HepG2 (cell line): ENCODE results near the gene NCKIPSD. TPM values are rescaled to one million over a fixed set of nuclear protein-coding genes. Genes with fewer than 3 reads are reported as not detected.
A peak's percentile ranks its signal among the peaks of the same experiment; 100 is the strongest.

ENCODE experiments used
- ATAD3A ChIP-seq: sonication (generic); formaldehyde crosslinking; IDR thresholded peaks from 2 replicates; pipeline ENCODE4 v1.4.0; 2020; ENCODE audit warnings: missing genetic modification reagents
- ETV5 ChIP-seq: IDR thresholded peaks from 2 replicates; pipeline ENCODE4 v1.6.1; 2018; ENCODE audit warnings: missing biosample characterization, missing genetic modification reagents, inconsistent platforms, borderline replicate concordance
- KAT7 ChIP-seq: IDR thresholded peaks from 2 replicates; pipeline ENCODE4 v1.6.1; 2018; ENCODE audit warnings: borderline replicate concordance, missing compliant biosample characterization
- NPAS2 ChIP-seq: sonication (generic); formaldehyde crosslinking; IDR thresholded peaks from 2 replicates; pipeline ENCODE4 v1.8.0; 2022; ENCODE audit warnings: mild to moderate bottlenecking, missing genetic modification reagents, borderline replicate concordance
- RAD21 ChIP-seq: fragments of 450-650 bp; formaldehyde crosslinking; IDR thresholded peaks from 2 replicates; pipeline ENCODE4 v1.5.0; 2020; ENCODE audit warnings: mild to moderate bottlenecking
- RNF2 ChIP-seq: fragments of 450-650 bp; conservative IDR thresholded peaks from 2 replicates; pipeline ENCODE4 v1.6.1; 2016; ENCODE audit warnings: low read depth
- SAFB2 ChIP-seq: sonication (generic); formaldehyde crosslinking; IDR thresholded peaks from 2 replicates; pipeline ENCODE4 v1.5.1; 2020; ENCODE audit warnings: missing genetic modification reagents, low read depth, mild to moderate bottlenecking, borderline replicate concordance
- SKI ChIP-seq: fragments of 450-650 bp; IDR thresholded peaks from one replicate; pipeline ENCODE4 v1.6.1; 2018; ENCODE audit warnings: mild to moderate bottlenecking; ENCODE audit not compliant: partially characterized antibody
- SMAD3 ChIP-seq: sonication (generic); formaldehyde crosslinking; IDR thresholded peaks from 2 replicates; pipeline ENCODE4 v1.4.0; 2020; ENCODE audit warnings: missing genetic modification reagents
- YY1 ChIP-seq: IDR thresholded peaks from 2 replicates; pipeline ENCODE4 v1.6.1; 2011; ENCODE audit warnings: low read length, low read depth, moderate library complexity, mild to moderate bottlenecking; ENCODE audit not compliant: insufficient read depth, insufficient replicate concordance
- ZNF484 ChIP-seq: sonication (generic); formaldehyde crosslinking; IDR thresholded peaks from 2 replicates; pipeline ENCODE4 v1.5.1; 2020; ENCODE audit warnings: mild to moderate bottlenecking, low read depth, missing genetic modification reagents, borderline replicate concordance
- ZNF776 ChIP-seq: sonication (generic); formaldehyde crosslinking; IDR thresholded peaks from 2 replicates; pipeline ENCODE4 v1.4.0; 2020; ENCODE audit warnings: mild to moderate bottlenecking, missing genetic modification reagents
- polyA plus RNA-seq, 8 experiments: library from polyadenylated mRNA; depleted of rRNA in 3 of 8; stranded (reverse) in 7 of 8; unstranded in 1 of 8; fragments of >200 nt; fragmentation: Illumina TruSeq in 4 of 8; extraction: Trizol in 4 of 8; gene quantifications; 2 replicates each; pipeline versions ENCODE4 v1.2.1 to v1.2.3, GENCODE V29; 2011 to 2016; ENCODE audit warnings: low read depth in 4 of 8, missing spikeins in 1 of 8, mixed read lengths in 1 of 8; ENCODE audit not compliant: insufficient read depth in 1 of 8
- total RNA-seq, 5 experiments: library from RNA; depleted of rRNA; stranded (reverse); fragments of >200 nt; fragmentation: Illumina TruSeq; extraction: Trizol; gene quantifications; 2 replicates each; pipeline ENCODE4 v1.2.3, GENCODE V29; 2016; ENCODE audit warnings: low read depth in 1 of 5
- TF ChIP-seq, protein P1 (sequence below): sonication (generic); formaldehyde crosslinking; IDR thresholded peaks from 2 replicates; pipeline ENCODE4 v1.4.0; 2020; ENCODE audit warnings: missing genetic modification reagents; ENCODE audit errors: not compliant biosample characterization
- TF ChIP-seq, protein P2 (sequence below): sonication (generic); formaldehyde crosslinking; IDR thresholded peaks from 2 replicates; pipeline ENCODE4 v1.8.0; 2022; ENCODE audit warnings: low read depth, missing genetic modification reagents
- TF ChIP-seq, protein P3 (sequence below): sonication (generic); formaldehyde crosslinking; IDR thresholded peaks from 2 replicates; pipeline ENCODE4 v1.4.0; 2020; ENCODE audit warnings: missing genetic modification reagents
- TF ChIP-seq, protein P4 (sequence below): IDR thresholded peaks from 2 replicates; pipeline ENCODE4 v1.6.1; 2016; ENCODE audit warnings: low read depth, control low read depth
- TF ChIP-seq, protein P5 (sequence below): sonication (generic); formaldehyde crosslinking; IDR thresholded peaks from 2 replicates; pipeline ENCODE4 v1.5.0; 2020; ENCODE audit warnings: mild to moderate bottlenecking, low read depth, missing genetic modification reagents, borderline replicate concordance
- TF ChIP-seq, protein P6 (sequence below): sonication (generic); formaldehyde crosslinking; IDR thresholded peaks from 2 replicates; pipeline ENCODE4 v1.4.0; 2020; ENCODE audit warnings: missing genetic modification reagents
- TF ChIP-seq, protein P7 (sequence below): sonication (generic); formaldehyde crosslinking; IDR thresholded peaks from 2 replicates; pipeline ENCODE4 v1.5.0; 2020; ENCODE audit warnings: missing genetic modification reagents

The NCKIPSD gene
- total and polyA plus RNA-seq, 2 of the 13 experiments (the other 11 are each of a cell fraction or from before 2014, with no cell fraction given): 13.5 to 35.2 TPM

DNA sequence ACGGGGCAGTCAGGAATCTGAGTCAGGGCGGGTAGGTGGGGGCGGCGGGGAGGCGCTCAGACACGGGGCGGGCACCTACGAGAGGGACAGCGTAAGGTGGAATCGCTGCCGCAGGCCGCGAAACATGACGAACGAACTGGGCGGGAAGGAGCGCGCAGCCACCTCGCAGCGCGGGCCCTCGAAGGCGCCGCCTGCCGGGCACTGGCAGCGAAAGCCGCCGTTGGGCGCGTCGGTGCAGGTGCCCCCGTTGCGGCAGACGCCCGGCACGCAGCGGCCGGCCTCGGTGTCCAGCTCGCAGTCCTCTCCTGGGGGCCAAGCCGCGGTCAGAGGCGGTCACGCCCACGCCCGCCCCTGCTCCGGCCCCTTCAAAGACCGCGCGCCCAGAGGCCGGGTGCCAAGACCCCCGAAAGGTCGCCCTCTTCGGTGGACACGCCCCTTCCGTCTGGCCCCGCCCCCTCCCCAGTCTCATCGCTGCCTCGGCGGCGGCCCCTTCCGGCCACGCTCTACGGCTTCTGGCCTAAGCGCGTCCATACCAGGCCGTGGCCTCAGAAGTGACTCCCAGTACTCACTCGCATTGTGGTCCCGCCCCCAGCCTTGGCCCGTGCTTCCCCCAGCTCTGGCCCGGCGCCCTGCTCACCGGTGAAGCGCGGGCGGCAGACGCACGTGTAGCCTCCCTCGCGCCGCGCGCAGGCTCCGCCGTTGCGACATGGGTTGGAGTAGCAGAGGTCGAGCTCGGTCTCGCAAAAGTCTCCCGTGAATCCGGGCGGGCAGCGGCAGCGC, 29.5 kb downstream of the NCKIPSD start (continued):
- TF ChIP-seq, protein P1, sequence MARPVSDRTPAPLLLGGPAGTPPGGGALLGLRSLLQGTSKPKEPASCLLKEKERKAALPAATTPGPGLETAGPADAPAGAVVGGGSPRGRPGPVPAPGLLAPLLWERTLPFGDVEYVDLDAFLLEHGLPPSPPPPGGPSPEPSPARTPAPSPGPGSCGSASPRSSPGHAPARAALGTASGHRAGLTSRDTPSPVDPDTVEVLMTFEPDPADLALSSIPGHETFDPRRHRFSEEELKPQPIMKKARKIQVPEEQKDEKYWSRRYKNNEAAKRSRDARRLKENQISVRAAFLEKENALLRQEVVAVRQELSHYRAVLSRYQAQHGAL: no peak
- TF ChIP-seq SKI (peak; percentile 50), ZNF484 (CRISPR knock-in tag) (no peak), ATAD3A (no peak), NPAS2 (CRISPR knock-in tag) (no peak), SMAD3 (CRISPR knock-in tag) (no peak), YY1 (peak; percentile 54), ZNF776 (no peak), KAT7 (no peak), SAFB2 (CRISPR knock-in tag) (0 out of 2 replicates have a peak, but pooled peaks have one; percentile 13), ETV5 (CRISPR knock-in tag) (peak; percentile 69; the same call in 1 of the 2 replicates), RNF2 (no peak), RAD21 (CRISPR knock-in tag) (peak; percentile 76)
- TF ChIP-seq, protein P2, sequence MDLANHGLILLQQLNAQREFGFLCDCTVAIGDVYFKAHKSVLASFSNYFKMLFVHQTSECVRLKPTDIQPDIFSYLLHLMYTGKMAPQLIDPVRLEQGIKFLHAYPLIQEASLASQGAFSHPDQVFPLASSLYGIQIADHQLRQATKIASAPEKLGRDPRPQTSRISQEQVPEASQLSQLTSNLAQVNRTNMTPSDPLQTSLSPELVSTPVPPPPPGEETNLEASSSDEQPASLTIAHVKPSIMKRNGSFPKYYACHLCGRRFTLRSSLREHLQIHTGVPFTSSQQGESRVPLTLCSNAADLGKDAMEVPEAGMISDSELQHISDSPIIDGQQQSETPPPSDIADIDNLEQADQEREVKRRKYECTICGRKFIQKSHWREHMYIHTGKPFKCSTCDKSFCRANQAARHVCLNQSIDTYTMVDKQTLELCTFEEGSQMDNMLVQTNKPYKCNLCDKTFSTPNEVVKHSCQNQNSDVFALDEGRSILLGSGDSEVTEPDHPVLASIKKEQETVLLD (CRISPR knock-in tag): peak; percentile 23; the same call in 1 of the 2 replicates
- TF ChIP-seq, protein P3, sequence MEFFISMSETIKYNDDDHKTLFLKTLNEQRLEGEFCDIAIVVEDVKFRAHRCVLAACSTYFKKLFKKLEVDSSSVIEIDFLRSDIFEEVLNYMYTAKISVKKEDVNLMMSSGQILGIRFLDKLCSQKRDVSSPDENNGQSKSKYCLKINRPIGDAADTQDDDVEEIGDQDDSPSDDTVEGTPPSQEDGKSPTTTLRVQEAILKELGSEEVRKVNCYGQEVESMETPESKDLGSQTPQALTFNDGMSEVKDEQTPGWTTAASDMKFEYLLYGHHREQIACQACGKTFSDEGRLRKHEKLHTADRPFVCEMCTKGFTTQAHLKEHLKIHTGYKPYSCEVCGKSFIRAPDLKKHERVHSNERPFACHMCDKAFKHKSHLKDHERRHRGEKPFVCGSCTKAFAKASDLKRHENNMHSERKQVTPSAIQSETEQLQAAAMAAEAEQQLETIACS (CRISPR knock-in tag): peak; percentile 35; the same call in 1 of the 2 replicates
- TF ChIP-seq, protein P4, sequence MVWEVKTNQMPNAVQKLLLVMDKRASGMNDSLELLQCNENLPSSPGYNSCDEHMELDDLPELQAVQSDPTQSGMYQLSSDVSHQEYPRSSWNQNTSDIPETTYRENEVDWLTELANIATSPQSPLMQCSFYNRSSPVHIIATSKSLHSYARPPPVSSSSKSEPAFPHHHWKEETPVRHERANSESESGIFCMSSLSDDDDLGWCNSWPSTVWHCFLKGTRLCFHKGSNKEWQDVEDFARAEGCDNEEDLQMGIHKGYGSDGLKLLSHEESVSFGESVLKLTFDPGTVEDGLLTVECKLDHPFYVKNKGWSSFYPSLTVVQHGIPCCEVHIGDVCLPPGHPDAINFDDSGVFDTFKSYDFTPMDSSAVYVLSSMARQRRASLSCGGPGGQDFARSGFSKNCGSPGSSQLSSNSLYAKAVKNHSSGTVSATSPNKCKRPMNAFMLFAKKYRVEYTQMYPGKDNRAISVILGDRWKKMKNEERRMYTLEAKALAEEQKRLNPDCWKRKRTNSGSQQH (CRISPR knock-in tag): no peak
- TF ChIP-seq, protein P5, sequence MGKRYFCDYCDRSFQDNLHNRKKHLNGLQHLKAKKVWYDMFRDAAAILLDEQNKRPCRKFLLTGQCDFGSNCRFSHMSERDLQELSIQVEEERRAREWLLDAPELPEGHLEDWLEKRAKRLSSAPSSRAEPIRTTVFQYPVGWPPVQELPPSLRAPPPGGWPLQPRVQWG (CRISPR knock-in tag): no peak
- TF ChIP-seq, protein P6, sequence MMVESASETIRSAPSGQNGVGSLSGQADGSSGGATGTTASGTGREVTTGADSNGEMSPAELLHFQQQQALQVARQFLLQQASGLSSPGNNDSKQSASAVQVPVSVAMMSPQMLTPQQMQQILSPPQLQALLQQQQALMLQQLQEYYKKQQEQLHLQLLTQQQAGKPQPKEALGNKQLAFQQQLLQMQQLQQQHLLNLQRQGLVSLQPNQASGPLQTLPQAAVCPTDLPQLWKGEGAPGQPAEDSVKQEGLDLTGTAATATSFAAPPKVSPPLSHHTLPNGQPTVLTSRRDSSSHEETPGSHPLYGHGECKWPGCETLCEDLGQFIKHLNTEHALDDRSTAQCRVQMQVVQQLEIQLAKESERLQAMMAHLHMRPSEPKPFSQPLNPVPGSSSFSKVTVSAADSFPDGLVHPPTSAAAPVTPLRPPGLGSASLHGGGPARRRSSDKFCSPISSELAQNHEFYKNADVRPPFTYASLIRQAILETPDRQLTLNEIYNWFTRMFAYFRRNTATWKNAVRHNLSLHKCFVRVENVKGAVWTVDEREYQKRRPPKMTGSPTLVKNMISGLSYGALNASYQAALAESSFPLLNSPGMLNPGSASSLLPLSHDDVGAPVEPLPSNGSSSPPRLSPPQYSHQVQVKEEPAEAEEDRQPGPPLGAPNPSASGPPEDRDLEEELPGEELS (CRISPR knock-in tag): no peak
- TF ChIP-seq, protein P7, sequence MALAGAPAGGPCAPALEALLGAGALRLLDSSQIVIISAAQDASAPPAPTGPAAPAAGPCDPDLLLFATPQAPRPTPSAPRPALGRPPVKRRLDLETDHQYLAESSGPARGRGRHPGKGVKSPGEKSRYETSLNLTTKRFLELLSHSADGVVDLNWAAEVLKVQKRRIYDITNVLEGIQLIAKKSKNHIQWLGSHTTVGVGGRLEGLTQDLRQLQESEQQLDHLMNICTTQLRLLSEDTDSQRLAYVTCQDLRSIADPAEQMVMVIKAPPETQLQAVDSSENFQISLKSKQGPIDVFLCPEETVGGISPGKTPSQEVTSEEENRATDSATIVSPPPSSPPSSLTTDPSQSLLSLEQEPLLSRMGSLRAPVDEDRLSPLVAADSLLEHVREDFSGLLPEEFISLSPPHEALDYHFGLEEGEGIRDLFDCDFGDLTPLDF (CRISPR knock-in tag): peak; percentile 44; the same call in 1 of the 2 replicates
